ENCODE measurements around the gene CACNA1A.
"Not testable (repeated sequence)": the region's sequence is repeated elsewhere in the genome, so short reads cannot be mapped to it uniquely, and the experiment has no call there.

CACNA1A gene

GRCh38 chr19:13492128-13492527 lies 14.2 kb downstream of the CACNA1A start:
- DNase-seq: no peak

GRCh38 chr19:13487985-13488384 lies 18.3 kb downstream of the CACNA1A start:
- no peak for DNase-seq

- DNase-seq: no peak
These were observed 22.1 kb downstream of the CACNA1A start for GRCh38 chr19:13484166-13484565.

- no peak for DNase-seq
These were observed 23.1 kb downstream of the CACNA1A start for GRCh38 chr19:13483215-13483614.

GRCh38 chr19:13478576-13478975 lies 27.7 kb downstream of the CACNA1A start:
- DNase-seq: no peak

- no peak for DNase-seq
These were observed 30.2 kb downstream of the CACNA1A start for GRCh38 chr19:13476071-13476470.

DNA sequence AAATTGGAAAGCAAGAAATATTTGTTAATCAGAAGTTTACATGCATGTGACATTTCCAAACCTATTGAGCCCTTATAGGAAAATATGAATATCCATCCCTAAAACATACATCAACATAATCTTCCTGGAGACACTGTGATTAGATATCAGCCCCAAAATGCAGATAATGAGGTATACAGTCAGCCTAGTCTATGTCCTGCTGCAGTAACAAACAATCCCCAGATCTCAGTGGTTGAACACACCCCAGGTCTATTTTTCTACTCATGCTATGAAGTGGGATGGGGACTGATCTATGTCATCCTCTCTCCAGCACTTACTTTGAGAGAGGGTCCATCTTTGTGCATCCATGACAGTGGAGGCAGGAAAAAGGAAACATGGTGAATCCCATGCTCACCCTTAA lies 31.2 kb downstream of the CACNA1A start:
- DNase-seq: no peak

- DNase-seq: no peak
These were observed 39.6 kb downstream of the CACNA1A start for GRCh38 chr19:13466697-13467096.

DNA sequence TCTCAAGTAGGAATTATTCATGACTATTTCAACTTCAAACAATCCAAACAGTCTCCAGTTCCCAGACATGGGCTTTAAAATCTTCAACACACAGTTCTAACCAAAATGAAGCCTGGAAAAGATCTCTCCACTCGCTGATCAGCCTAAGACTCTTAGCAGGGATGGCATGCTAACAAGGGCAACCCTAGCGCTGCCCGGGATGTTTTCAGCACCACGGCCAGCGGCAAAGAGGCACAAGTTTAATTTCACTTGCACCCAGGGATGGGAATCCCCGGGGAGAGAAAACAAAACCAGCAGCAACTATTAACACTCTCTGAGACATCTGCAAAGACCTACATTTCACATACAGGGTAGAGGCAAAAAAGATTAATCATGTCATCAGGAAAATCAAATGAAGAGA lies 43.0 kb downstream of the CACNA1A start:
- DNase-seq: no peak

GRCh38 chr19:13461536-13461935 lies 44.7 kb downstream of the CACNA1A start:
- no peak for DNase-seq

GRCh38 chr19:13460045-13460444 lies 46.2 kb downstream of the CACNA1A start:
- no peak for DNase-seq

DNA sequence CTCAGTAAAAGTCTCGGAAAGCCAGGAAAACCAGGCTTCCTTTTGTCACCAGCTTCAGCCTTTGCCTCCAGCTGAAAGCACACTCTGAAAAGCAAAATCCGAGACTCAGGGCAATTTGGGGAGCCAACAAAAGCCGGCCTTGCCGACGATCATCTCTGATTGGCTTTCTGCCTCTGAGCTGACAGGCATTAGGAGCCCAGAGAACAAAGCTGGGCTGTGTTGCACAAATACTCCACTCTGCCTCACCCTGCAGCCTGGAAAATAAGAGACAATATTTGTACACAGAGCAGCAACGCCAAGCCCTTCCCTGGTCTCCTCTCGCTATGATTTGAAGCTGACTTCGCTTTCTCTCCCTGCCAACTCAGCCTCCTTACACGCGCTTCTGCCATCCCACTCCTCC lies 46.9 kb downstream of the CACNA1A start:
- no peak for DNase-seq

- no peak for DNase-seq
These were observed 54.8 kb downstream of the CACNA1A start for GRCh38 chr19:13451434-13451995.

GRCh38 chr19:13447978-13448377 lies 58.3 kb downstream of the CACNA1A start:
- no peak for DNase-seq

DNA sequence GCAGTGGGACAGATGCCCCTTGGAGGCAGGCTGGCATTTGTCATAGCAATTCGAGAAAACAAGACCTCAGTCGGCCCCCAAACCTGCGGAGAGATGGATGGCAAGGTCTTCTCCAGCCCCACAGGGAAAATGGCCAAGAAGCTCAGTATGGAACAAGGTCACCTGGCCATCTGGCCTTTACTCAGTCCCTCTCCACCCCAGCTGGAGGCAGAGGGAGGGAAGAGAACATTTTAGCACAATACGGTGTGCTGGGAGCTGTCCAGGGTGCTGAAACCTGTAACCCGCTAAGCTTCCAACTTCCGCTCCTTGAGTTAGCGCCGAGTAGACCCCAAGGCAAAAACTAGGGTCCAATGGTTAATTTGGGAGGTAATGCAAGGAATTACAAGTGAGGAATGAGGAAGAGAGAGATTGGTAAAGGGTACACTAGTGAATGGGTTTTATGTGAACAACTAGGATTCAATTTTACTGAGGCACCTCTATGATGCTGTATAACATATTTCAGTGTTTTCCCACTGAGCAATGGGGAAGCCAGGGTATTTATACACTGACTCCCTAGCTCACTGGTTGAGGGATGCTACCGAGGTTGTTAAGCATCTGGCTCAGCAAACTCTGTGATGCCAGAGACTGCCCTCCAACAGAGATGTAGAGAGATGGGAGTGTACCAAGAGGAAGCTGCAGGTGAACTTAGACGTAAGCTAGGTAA lies 64.3 kb downstream of the CACNA1A start:
- DNase-seq: peak; percentile 38

DNA sequence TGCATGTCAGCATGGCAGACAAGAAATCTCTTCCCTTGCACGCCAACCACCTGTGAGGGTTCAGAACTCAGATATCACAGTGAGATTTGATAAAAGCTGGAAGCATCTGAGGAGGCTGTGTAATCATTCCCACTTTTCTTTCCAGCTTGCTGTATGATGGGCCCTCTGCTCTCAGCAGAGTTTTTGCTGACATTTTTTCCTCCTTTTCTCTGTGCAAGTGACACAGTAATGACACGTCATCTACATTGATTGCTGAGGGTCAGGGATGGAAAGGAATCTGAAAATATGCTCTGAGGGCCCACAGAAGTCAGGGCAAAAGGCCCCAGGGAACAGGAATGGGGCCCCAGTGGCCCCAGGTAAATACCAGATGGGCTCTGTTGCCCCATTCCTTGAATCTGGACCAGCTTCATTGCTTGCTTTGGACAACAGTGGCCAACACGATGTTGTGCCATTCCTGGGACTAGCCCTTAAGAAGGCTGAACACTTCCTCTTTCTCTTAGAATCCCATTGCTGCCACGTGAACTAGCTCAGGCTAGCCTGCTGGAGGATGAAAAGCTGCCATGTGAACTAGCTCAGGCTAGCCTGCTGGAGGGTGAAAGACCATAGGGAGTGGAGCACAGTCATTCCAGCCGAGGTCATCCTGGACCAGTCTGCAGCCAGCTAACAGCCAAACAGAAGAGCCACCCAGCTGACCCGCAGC lies 68.2 kb downstream of the CACNA1A start:
- DNase-seq: no peak

- DNase-seq: no peak
These were observed 69.9 kb downstream of the CACNA1A start for GRCh38 chr19:13436352-13436751.

GRCh38 chr19:13430790-13431582 lies 75.3 kb downstream of the CACNA1A start:
- DNase-seq: peak; percentile 31

DNA sequence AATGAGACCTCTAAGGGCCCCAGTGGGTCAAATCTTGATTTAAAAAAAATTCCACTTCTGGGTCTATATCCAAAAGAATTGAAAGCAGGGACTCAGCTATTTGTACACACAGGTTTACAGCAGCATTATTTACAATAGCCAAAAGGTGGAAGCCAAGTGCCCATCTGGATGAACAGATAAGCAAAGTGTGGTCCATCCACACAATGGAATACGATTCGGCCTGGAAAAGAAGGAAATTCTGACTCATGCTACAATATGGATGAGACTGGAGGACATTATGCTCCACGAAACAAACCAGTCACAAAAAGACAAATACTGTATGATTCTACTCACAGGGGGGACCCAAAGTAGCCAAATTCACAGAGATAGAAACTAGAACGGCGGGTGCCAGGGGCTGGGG lies 76.7 kb downstream of the CACNA1A start:
- no peak for DNase-seq

- no peak for DNase-seq
These were observed 77.9 kb downstream of the CACNA1A start for GRCh38 chr19:13428352-13428751.

DNA sequence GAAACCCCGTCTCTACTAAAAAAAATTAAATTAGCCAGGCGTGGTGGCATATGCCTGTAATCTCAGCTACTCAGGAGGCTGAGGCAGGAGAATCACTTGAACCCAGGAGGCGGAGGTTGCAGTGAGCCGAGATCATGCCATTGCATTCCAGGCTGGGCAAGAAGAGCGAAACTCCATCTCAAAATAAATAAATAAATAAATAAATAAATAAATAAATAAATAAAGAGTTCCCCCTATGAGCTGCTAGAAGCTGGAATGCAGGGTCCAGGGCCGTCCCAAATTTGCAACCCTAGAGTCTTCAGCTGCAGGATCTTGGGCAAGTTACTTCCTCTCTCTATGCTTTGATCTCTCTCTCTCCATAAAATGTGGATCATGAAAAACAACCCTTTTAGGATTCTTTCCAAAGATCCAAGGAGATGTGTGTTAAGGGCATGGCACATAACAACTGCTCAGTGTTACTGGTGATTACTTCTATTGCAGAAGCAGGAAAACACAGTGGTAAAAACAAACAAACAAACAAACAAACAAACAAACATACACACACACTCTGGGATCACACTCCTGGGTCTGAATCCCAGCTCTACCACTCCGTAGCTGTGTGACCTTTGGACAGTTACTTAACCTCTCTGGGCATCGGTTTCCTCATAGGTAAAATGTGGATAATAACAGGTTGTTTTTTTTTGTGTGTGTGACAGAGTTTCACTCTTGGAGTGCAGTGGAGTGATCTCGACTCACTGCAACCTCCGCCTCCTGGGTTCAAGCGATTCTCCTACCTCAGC lies 78.8 kb downstream of the CACNA1A start:
- DNase-seq: no peak

DNA sequence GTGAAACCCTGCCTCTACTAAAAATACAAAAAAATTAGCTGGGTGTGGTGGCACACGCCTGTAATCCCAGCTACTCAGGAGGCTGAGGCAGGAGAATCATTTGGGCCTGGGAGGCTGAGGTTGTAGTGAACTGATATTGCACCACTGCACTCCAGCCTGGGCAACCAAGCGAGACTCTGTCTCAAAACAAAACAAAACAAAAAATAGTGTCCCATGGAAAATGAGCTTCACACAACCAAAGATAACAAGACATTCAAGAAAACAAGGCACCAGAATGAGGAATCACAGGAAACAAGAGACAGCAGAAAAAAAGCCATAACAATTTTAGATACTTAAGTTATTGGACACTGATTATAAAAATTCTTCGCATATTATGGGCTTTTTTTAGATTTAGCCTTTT lies 80.4 kb downstream of the CACNA1A start:
- DNase-seq: not testable (repeated sequence)

GRCh38 chr19:13425151-13425550 lies 81.1 kb downstream of the CACNA1A start:
- no peak for DNase-seq
